VCaP (cell line): ENCODE measurements around the gene PREX1.

Source experiments
- H3K27ac ChIP-seq: fragments of 450-650 bp; 2 replicates; pipeline ENCODE4 v1.5.1; 2017
- TF ChIP-seq, protein P1 (sequence below): fragments of 450-650 bp; conservative IDR thresholded peaks from 2 replicates; pipeline ENCODE4 v1.5.1; 2017; ENCODE audit warnings: mild to moderate bottlenecking, moderate library complexity

Gene PREX1

DNA sequence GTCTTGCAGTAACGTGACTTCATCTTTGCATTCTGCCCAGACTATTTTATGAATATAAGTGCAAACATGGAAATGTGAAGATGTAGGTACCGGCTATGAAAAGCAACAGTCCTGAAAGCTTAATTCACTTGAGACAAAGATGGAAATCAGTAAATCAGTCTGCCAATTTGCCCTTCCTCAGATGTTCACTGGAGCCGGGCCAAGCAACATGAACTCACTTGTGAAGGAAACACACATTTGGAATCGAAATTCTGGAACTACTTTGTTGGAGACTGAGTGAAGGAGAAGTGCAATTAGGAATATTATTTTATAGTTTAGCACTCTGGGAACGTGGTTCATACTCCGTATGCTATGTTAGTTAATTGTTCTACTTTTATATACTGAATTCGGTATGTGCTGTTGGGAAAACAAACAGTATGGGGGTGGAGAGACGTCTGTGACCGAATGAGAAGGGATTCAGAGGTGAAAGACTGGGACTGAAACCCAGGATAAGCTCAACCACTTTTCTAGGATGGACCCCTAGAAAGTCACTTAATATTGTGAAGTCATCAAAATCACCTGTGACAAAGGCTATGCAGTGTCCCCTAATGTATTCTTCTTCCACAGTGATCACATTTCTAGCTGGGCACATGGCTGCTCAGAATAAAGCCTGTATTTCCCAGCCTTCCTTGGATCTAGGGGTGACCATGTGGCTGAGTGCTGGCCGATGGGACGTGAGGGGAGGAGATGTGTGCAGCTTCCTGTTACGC lies 95.5 kb downstream of the PREX1 start:
- TF ChIP-seq, protein P1, sequence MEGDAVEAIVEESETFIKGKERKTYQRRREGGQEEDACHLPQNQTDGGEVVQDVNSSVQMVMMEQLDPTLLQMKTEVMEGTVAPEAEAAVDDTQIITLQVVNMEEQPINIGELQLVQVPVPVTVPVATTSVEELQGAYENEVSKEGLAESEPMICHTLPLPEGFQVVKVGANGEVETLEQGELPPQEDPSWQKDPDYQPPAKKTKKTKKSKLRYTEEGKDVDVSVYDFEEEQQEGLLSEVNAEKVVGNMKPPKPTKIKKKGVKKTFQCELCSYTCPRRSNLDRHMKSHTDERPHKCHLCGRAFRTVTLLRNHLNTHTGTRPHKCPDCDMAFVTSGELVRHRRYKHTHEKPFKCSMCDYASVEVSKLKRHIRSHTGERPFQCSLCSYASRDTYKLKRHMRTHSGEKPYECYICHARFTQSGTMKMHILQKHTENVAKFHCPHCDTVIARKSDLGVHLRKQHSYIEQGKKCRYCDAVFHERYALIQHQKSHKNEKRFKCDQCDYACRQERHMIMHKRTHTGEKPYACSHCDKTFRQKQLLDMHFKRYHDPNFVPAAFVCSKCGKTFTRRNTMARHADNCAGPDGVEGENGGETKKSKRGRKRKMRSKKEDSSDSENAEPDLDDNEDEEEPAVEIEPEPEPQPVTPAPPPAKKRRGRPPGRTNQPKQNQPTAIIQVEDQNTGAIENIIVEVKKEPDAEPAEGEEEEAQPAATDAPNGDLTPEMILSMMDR = no peak
- H3K27ac ChIP-seq = no peak overlapping the region

DNA sequence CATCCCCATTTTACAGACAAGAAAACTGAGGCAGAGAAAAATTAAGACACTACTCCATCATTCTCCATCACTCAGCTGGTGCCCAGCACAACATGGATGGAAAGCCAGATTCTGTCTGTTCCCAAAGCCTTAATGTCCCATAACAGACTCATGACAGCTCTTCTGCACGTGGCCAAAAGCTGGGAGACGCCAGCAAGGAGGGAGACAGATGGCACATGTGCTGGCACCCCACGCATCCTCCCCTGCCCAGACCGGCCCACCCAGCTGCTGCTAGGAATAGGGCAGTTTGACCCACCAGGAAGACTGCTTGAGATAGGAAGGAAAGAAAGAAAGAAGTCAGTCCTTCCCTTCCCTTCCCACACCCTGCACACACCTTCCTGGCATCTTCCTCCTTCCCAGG lies 96.3 kb downstream of the PREX1 start:
- TF ChIP-seq, protein P1 = no peak
- H3K27ac ChIP-seq = no peak overlapping the region

DNA sequence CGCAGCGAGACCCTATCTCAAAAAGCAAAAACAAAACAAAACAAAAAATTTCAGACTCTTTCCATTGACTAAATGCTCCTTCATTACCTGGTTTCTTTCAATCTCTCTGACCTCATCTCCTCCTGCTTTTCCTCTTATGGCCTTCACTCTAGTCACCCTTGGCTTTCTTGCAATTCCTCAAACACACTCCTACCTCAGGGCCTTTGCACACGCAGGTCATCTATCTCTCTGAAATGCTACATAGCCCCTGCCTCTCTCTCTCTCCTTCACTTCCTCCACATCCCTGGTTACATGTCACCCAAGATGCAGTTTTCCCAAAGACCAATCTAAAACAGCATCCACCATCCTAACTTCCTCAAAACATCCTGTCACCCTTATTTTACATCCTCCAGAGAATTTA lies 96.8 kb downstream of the PREX1 start:
- no peak overlapping the region for H3K27ac ChIP-seq
- TF ChIP-seq, protein P1 = no peak

DNA sequence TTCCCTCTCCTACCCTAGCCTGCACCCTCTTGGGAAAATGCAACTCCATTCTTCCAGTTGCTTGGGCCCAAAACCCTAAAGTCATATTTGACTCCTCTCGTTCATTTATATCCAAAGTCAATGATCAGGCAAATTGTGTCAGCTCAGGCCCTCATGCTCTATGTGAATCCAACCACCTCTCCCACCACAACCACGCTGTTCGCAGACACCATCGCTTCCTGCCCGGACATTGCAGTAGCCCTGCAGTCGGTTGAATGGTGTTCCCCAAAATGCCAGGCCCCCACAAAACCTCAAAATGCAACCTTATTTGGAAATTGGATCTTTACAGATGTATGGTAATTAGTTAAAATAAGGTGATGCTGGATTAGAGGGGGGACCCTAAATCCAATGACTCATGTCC lies 98.3 kb downstream of the PREX1 start:
- H3K27ac ChIP-seq = no peak overlapping the region
- TF ChIP-seq, protein P1 = no peak

DNA sequence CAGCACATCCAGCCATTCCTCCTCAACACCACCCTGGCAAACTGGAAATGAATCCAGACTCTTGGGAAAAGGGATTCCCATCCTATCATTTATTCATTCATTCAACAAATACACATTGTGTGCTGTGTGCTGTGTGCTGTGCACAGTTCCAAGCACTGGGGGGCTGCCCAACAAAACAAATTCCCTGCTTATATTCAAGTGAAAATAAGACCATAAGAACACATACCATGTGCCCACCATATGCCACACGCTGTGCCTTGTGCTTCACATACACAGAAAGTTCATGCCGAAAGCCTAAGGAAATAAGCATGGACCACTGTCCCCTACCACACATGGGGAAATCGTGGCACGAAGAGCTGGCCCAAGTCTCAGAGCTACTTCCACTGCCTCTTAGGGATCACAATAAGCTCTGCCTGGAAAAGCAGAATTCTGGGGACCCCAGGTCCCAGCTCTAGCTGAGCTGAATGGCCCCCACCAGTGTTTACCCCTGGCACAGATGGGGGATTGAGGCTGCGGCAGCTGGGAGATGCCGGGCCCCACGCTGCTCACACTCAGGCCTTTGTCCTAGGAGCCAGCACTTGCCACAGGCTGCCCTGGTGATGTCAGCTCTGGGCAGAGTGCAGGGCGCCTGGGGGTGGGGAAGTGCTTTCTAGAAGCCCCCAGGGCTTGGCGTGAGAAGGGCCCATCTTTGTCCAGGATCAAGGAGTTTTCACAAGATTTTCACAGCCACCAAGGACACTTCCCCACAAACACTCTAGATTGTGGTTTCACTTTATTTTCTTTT lies 99.6 kb downstream of the PREX1 start:
- H3K27ac ChIP-seq = no peak overlapping the region

DNA sequence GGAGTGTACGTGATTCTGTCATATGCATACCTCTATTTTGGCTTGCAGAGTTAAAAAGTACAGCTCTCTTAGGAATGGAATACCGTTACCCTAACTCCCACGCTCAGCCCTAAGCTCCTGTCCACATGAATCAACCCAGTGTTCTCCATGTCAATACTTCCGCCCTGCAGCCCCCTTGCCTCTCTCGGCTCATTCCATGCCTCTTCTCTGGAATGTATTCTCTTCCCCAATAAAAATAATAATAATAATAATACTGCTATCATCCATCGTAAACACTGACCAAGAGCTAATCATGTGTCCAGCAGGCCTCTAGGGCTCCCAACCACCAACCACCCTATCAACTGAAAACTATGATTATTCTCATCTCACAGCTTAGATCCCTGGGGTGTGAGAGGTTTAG lies 100.6 kb downstream of the PREX1 start:
- H3K27ac ChIP-seq = no peak overlapping the region
- TF ChIP-seq, protein P1 = no peak

More for the DNA sequence above, 99.6 kb downstream of the PREX1 start:
- TF ChIP-seq, protein P1 = no peak

DNA sequence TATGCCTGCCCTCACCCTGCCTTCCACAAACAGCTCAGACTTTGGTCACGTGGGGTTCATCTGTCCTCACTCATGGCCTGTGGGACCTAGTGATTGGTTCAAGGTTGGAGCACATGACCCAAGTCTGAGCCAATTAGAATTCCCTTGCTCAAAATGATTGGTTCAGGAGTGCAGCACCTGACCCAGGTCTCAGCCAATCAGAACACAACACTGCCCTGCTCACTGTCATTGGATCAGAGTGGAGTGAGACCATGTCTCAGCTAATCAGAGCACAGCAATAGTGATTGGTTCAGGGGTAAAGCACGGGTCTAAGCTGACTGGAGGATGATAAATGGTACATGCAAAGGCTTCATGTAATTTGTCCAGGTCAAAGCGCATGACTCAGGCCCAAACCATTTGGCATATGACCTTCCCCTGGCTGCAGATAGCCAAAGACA lies 102.2 kb downstream of the PREX1 start:
- TF ChIP-seq, protein P1 = no peak
- H3K27ac ChIP-seq = no peak overlapping the region
